GM12878 (cell line): ENCODE measurements around the gene GAS2. TPM values are rescaled to one million over a fixed set of nuclear protein-coding genes. Genes with fewer than 3 reads are reported as not detected.

Source experiments
- ATAC-seq: fragments of 200-7000 bp; cut with Tn5 transposase; 3 replicates; pipeline ENCODE4 v1.9.1; 2020; ENCODE audit warnings: mild to moderate bottlenecking, moderate library complexity
- BruUV-seq: library from RNA; stranded (reverse); fragments of 400-500 nt; replicated peaks from 2 replicates; lab custom pipeline; 2021; lab: Mats Ljungman, UMichigan
- CTCF ChIA-PET: fragments of 300-600 bp; sonication (Branson Sonifier 250); formaldehyde crosslinking; extraction: SDS; loops from one replicate; lab custom pipeline; 2021; ENCODE audit warnings: inconsistent platforms; lab: Yijun Ruan, JAX
- POLR2A ChIA-PET: fragments of 350-600 bp; formaldehyde crosslinking; extraction: SDS; loops from one replicate; lab custom pipeline; 2021; ENCODE audit warnings: inconsistent platforms; lab: Charles Lee
- RAD21 ChIA-PET: fragments of 300-600 bp; sonication (Branson Sonifier 250); formaldehyde crosslinking; loops from one replicate; lab custom pipeline; 2023; ENCODE audit warnings: antibody characterized with exemption; ENCODE audit not compliant: unreplicated experiment; lab: Charles Lee
- SMC1A ChIA-PET: fragments of 300-600 bp; sonication (Branson Sonifier 250); formaldehyde crosslinking; loops from one replicate; lab custom pipeline; 2023; ENCODE audit not compliant: unreplicated experiment, uncharacterized antibody; lab: Charles Lee
- DNase-seq: peaks from one replicate; pipeline ENCODE4 v3.0.0-alpha.2; 2011; ENCODE audit warnings: low read depth, low spot score
- FAIRE-seq: peaks from 3 replicates; lab custom pipeline; 2011; peaks lifted over from hg19 to GRCh38; lab: Jason Lieb, UNC
- H2AFZ ChIP-seq: 2 replicates; pipeline ENCODE4 v1.6.0; 2011; ENCODE audit warnings: low read depth, low read length, control low read depth; ENCODE audit not compliant: control insufficient read depth
- H3K27ac ChIP-seq: 2 replicates; pipeline ENCODE4 v1.5.1; 2011; ENCODE audit warnings: control low read depth; ENCODE audit not compliant: control insufficient read depth, insufficient read depth
- H3K27me3 ChIP-seq, 2 experiments: replicated peaks in 1 of 2; 2 replicates each; pipeline versions ENCODE4 v1.6.0 to v1.6.1; 2011; ENCODE audit warnings: low read length in 1 of 2; ENCODE audit not compliant: control insufficient read depth in 2 of 2, insufficient read depth in 2 of 2
- H3K36me3 ChIP-seq, 2 experiments: 2 replicates each; pipeline ENCODE4 v1.5.1; 2011; ENCODE audit warnings: low read length in 1 of 2; ENCODE audit not compliant: control insufficient read depth in 2 of 2, insufficient read depth in 2 of 2
- H3K4me1 ChIP-seq: 2 replicates; pipeline ENCODE4 v1.6.1; 2011; ENCODE audit warnings: mild to moderate bottlenecking, low read length, moderate library complexity, mixed read lengths; ENCODE audit not compliant: control insufficient read depth, insufficient read depth
- H3K4me2 ChIP-seq: 2 replicates; pipeline ENCODE4 v1.6.0; 2011; ENCODE audit warnings: control low read depth; ENCODE audit not compliant: control insufficient read depth, insufficient read depth
- H3K4me3 ChIP-seq: fragments of 200-600 bp; sonication (generic); 2 replicates; pipeline ENCODE4 v1.5.1; 2016
- H3K79me2 ChIP-seq: 2 replicates; pipeline ENCODE4 v1.6.0; 2011; ENCODE audit warnings: low read length; ENCODE audit not compliant: control insufficient read depth, insufficient read depth
- H3K9ac ChIP-seq: 2 replicates; pipeline ENCODE4 v1.8.0; 2011; ENCODE audit warnings: low read length, control low read depth, mixed read lengths; ENCODE audit not compliant: control insufficient read depth, insufficient read depth
- H3K9me3 ChIP-seq: replicated peaks from 3 replicates; pipeline ENCODE4 v1.5.1; 2011; ENCODE audit warnings: mild to moderate bottlenecking, low read length; ENCODE audit not compliant: control insufficient read depth, insufficient read depth
- H4K20me1 ChIP-seq: 2 replicates; pipeline ENCODE4 v1.6.0; 2011; ENCODE audit not compliant: control insufficient read depth, insufficient read depth
- FOS ChIP-seq: IDR thresholded peaks from 3 replicates; pipeline ENCODE4 v1.6.1; 2011; ENCODE audit warnings: borderline replicate concordance; ENCODE audit not compliant: insufficient read length; ENCODE audit errors: extremely low read depth
- KLF5 ChIP-seq: fragments of 450-650 bp; IDR thresholded peaks from 2 replicates; pipeline ENCODE4 v1.6.1; 2014; ENCODE audit warnings: mild to moderate bottlenecking; ENCODE audit not compliant: partially characterized antibody
- POLR2A ChIP-seq: IDR thresholded peaks from 2 replicates; pipeline ENCODE4 v1.6.1; 2011; ENCODE audit warnings: low read depth, mild to moderate bottlenecking, low read length
- POLR2AphosphoS2 ChIP-seq: IDR thresholded peaks from 2 replicates; pipeline ENCODE4 v1.6.1; 2011; ENCODE audit warnings: low read depth, mild to moderate bottlenecking, low read length, improper control_type of control experiment, moderate library complexity
- RB1 ChIP-seq: fragments of 450-650 bp; formaldehyde crosslinking; IDR thresholded peaks from 2 replicates; pipeline ENCODE4 v1.6.1; 2017; ENCODE audit warnings: mild to moderate bottlenecking, borderline replicate concordance
- SKIL ChIP-seq: fragments of 450-650 bp; IDR thresholded peaks from 2 replicates; pipeline ENCODE4 v1.6.1; 2017; ENCODE audit warnings: mild to moderate bottlenecking, low read depth, inconsistent platforms; ENCODE audit not compliant: poor library complexity, severe bottlenecking
- SMARCA5 ChIP-seq: fragments of 450-650 bp; IDR thresholded peaks from 2 replicates; pipeline ENCODE4 v1.6.1; 2017; ENCODE audit warnings: mild to moderate bottlenecking
- STAT1 ChIP-seq: fragments of 450-650 bp; conservative IDR thresholded peaks from 2 replicates; pipeline ENCODE4 v1.6.1; 2014; ENCODE audit warnings: antibody characterized with exemption, mild to moderate bottlenecking
- TCF12 ChIP-seq: IDR thresholded peaks from 2 replicates; pipeline ENCODE4 v1.6.1; 2011; ENCODE audit warnings: low read depth, mild to moderate bottlenecking, low read length
- ZNF384 ChIP-seq: IDR thresholded peaks from 2 replicates; pipeline ENCODE4 v1.6.1; 2012; ENCODE audit warnings: low read depth, mild to moderate bottlenecking, low read length, improper control_type of control experiment, borderline replicate concordance
- ZNF687 ChIP-seq: fragments of 450-650 bp; IDR thresholded peaks from 2 replicates; pipeline ENCODE4 v1.6.1; 2017; ENCODE audit warnings: mild to moderate bottlenecking, moderate library complexity
- WGBS: methylation state at CpG from one replicate; pipeline ENCODE4 v1.1.6; 2016; ENCODE audit warnings: low lambda C conversion rate; ENCODE audit not compliant: insufficient replicate concordance, insufficient coverage; ENCODE audit errors: missing lambda C conversion rate; 5-methylcytosine and 5-hydroxymethylcytosine counted together
- in situ Hi-C: fragments of 300-500 bp; cut with MboI; formaldehyde crosslinking; loops from 9 replicates; pipeline ENCODE4 v1.14.3; 2018; ENCODE audit warnings: mixed read lengths
- intact Hi-C: fragments of 100-400 bp; cut with micrococcal nuclease; formaldehyde crosslinking; loops from one replicate; pipeline ENCODE4 v1.14.2; 2022; ENCODE audit not compliant: unreplicated experiment
- polyA plus RNA-seq, 11 experiments: library from polyadenylated mRNA; depleted of rRNA in 4 of 11; unstranded in 6 of 11; stranded (reverse) in 5 of 11; fragments of >200 nt; fragmentation: Nextera tagmentation in 4 of 11; fragmentation: Illumina TruSeq in 1 of 11; extraction: Ambion mirVana in 4 of 11; extraction: Trizol in 1 of 11; gene quantifications; 1 replicate in 1 of 11; 2 replicates in 10 of 11; pipeline versions ENCODE4 v1.2.1 to v1.2.3, GENCODE V29; 2011 to 2016; ENCODE audit warnings: inconsistent platforms in 2 of 11, missing spikeins in 2 of 11, low read depth in 1 of 11
- total RNA-seq, 4 experiments: library from RNA; depleted of rRNA in 3 of 4; stranded (reverse); fragments of >200 nt in 3 of 4; fragmentation: Illumina TruSeq in 1 of 4; extraction: Trizol in 1 of 4; gene quantifications; 2 replicates each; pipeline versions ENCODE4 v1.2.1 to v1.2.3, GENCODE V29; 2013 to 2021

GAS2 gene
- total and polyA plus RNA-seq, 10 of the 15 experiments (the other 5 are each of a cell fraction or from before 2014, with no cell fraction given), result 16.4 to 81.4 (median 26.2) TPM

GRCh38 chr11:22764735-22765134 is 98.3 kb downstream of the GAS2 start:
- ChIA-PET SMC1A (interaction anchor here (1.0 to 1.4 kb wide), 2 partner anchors 10 to 23 kb away, joined by 4 to 8 read pairs; no protein-coding TSS in a partner anchor), RAD21 (interaction anchor here (1.0 kb wide), 1 partner anchor 24 kb away, joined by 3 read pairs; no protein-coding TSS in a partner anchor), POLR2A (interaction anchor here (0.5 to 1.0 kb wide), 3 partner anchors 18 to 197 kb away, joined by 3 to 6 read pairs (median 3); no protein-coding TSS in a partner anchor), CTCF (interaction anchor here (0.7 to 1.5 kb wide), 3 partner anchors 9 to 83 kb away, joined by 3 read pairs; no protein-coding TSS in a partner anchor)
- DNase-seq, result no peak
- H3K4me1 ChIP-seq, result 0 out of 2 replicates have a peak, but pooled peaks cover 2% of the 10 kb centered on the region
- 50% methylated on average over 2 of the region's 2 CpGs for WGBS
- H3K9me3 ChIP-seq, result no peaks in the 10 kb centered on the region
- BruUV-seq, result no TSS peak
- no peaks in the 10 kb centered on the region for H3K36me3 ChIP-seq
- in situ Hi-C loops (no loop called here), intact Hi-C loops (no loop called here)
- no peaks in the 10 kb centered on the region for H4K20me1 ChIP-seq
- H3K79me2 ChIP-seq, result no peaks in the 10 kb centered on the region
- H2AFZ ChIP-seq, result no peak overlapping the region
- no peak overlapping the region for H3K9ac ChIP-seq
- FAIRE-seq, result no peak
- no peak overlapping the region for H3K4me2 ChIP-seq
- no peak overlapping the region for H3K27ac ChIP-seq
- TF ChIP-seq KLF5 (no peak), STAT1 (no peak), TCF12 (no peak), FOS (no peak), POLR2AphosphoS2 (no peak)
- no peaks in the 10 kb centered on the region for H3K27me3 ChIP-seq
- ATAC-seq, result no peak
- no peak overlapping the region for H3K4me3 ChIP-seq

GRCh38 chr11:22768281-22768680 is 101.9 kb downstream of the GAS2 start:
- ChIA-PET RAD21 (interaction anchor here (1.8 kb wide), 1 partner anchor 19 kb away, joined by 5 read pairs; no protein-coding TSS in a partner anchor), CTCF (interaction anchor here (1.4 to 3.5 kb wide), 2 partner anchors 9 to 19 kb away, joined by 3 to 15 read pairs; no protein-coding TSS in a partner anchor), POLR2A (interaction anchor here (1.0 kb wide), 1 partner anchor 9 kb away, joined by 3 read pairs; no protein-coding TSS in a partner anchor), SMC1A (interaction anchor here (0.7 to 2.2 kb wide), 5 partner anchors 9 to 80 kb away, joined by 3 to 11 read pairs (median 4); no protein-coding TSS in a partner anchor)
- Histone ChIP-seq H3K27me3 (no peaks in the 10 kb centered on the region), H3K4me2 (no peak overlapping the region), H3K36me3 (no peaks in the 10 kb centered on the region), H2AFZ (no peak overlapping the region), H3K79me2 (no peaks in the 10 kb centered on the region), H3K9ac (no peak overlapping the region), H4K20me1 (no peaks in the 10 kb centered on the region), H3K9me3 (no peaks in the 10 kb centered on the region), H3K27ac (no peak overlapping the region), H3K4me3 (no peak overlapping the region), H3K4me1 (no peaks in the 10 kb centered on the region)
- FAIRE-seq (no peak), DNase-seq (no peak), ATAC-seq (no peak)
- WGBS, result 4% methylated on average over 1 of the region's 1 CpG
- intact Hi-C loops, result no loop called here
- in situ Hi-C loops, result no loop called here
- BruUV-seq, result no TSS peak
- no peak for TF ChIP-seq RB1
- no peak for TF ChIP-seq ZNF687
- TF ChIP-seq SKIL, result no peak
- TF ChIP-seq SMARCA5, result no peak
- TF ChIP-seq ZNF384, result no peak
- TF ChIP-seq POLR2A, result no peak
